CD4-positive, alpha-beta T cell treated with Interleukin-21 for 1 hour (primary cell): ENCODE results near the gene WNK1.
A peak's percentile ranks its signal among the peaks of the same experiment; 100 is the strongest.
"Not testable (repeated sequence)": the region's sequence is repeated elsewhere in the genome, so short reads cannot be mapped to it uniquely, and the experiment has no call there.

Experiments
- DNase-seq: peaks from one replicate; pipeline ENCODE4 v3.0.0-alpha.2; 2020

WNK1 gene

GRCh38 chr12:750366-751191 lies 1.8 kb upstream of the WNK1 start:
- DNase-seq = no peak

- peak; percentile 88 for DNase-seq
Observed at GRCh38 chr12:751192-751998, 984 bp upstream of the WNK1 start.

GRCh38 chr12:752695-753610 lies 574 bp downstream of the WNK1 start:
- peak; percentile 48 for DNase-seq

- DNase-seq = peak; percentile 55
Observed at GRCh38 chr12:753611-754472, 1.5 kb downstream of the WNK1 start.

GRCh38 chr12:754473-754820 lies 2.1 kb downstream of the WNK1 start:
- DNase-seq = no peak

GRCh38 chr12:754851-755562 lies 2.6 kb downstream of the WNK1 start:
- DNase-seq = peak; percentile 74

- DNase-seq = no peak
Observed at GRCh38 chr12:759628-760027, 7.2 kb downstream of the WNK1 start.

GRCh38 chr12:761256-761655 lies 8.9 kb downstream of the WNK1 start:
- no peak for DNase-seq

GRCh38 chr12:765840-766239 lies 13.5 kb downstream of the WNK1 start:
- no peak for DNase-seq

GRCh38 chr12:768434-768833 lies 16.1 kb downstream of the WNK1 start:
- DNase-seq = no peak

- no peak for DNase-seq
Observed at GRCh38 chr12:770479-770878, 18.1 kb downstream of the WNK1 start.

GRCh38 chr12:772056-772697 lies 19.8 kb downstream of the WNK1 start:
- DNase-seq = no peak

- no peak for DNase-seq
Observed at GRCh38 chr12:774051-774614, 21.8 kb downstream of the WNK1 start.

- not testable (repeated sequence) for DNase-seq
Observed at GRCh38 chr12:775973-776771, 23.8 kb downstream of the WNK1 start.

GRCh38 chr12:776772-777373 lies 24.5 kb downstream of the WNK1 start:
- DNase-seq = not testable (repeated sequence)

GRCh38 chr12:777550-778047 lies 25.2 kb downstream of the WNK1 start:
- DNase-seq = no peak

- DNase-seq = no peak
Observed at GRCh38 chr12:778615-779014, 26.2 kb downstream of the WNK1 start.

GRCh38 chr12:779745-780734 lies 27.7 kb downstream of the WNK1 start:
- no peak for DNase-seq
